ENCODE measurements around the gene SPPL2C. TPM values are rescaled to one million over a fixed set of nuclear protein-coding genes. Genes with fewer than 3 reads are reported as not detected.
A peak's percentile ranks its signal among the peaks of the same experiment; 100 is the strongest.

Gene SPPL2C
- total and polyA plus RNA-seq, 2 of the 8 experiments (the other 6 are each of a cell fraction or from before 2014, with no cell fraction given), result not detected

GRCh38 chr17:45894022-45894784 is 49.5 kb downstream of the SPPL2C start, which contains the start of gene MAPT (continued):
- no peak for TF ChIP-seq MAFK (IDR thresholded peaks at IDR 0.05; ENCODE audit: low read depth, low read length)
- TF ChIP-seq GABPA (IDR thresholded peaks at IDR 0.05; ENCODE audit: borderline replicate concordance, insufficient read depth, low read length), result no peak
- peak; percentile 42 for TF ChIP-seq NRF1 (IDR thresholded peaks at IDR 0.05; ENCODE audit: low read depth, low read length)
- TF ChIP-seq RXRA (IDR thresholded peaks at IDR 0.05; ENCODE audit: insufficient read depth, low read depth, low read length), result no peak
- peak; percentile 84 to 90 (median 87) for TF ChIP-seq CTCF (IDR thresholded peaks at IDR 0.05; ENCODE audit: control extremely low read depth in 1 of 3, insufficient read depth in 1 of 3, low read depth in 1 of 3, low read length in 3 of 3)
- TF ChIP-seq JUN (IDR thresholded peaks at IDR 0.05; ENCODE audit: low read depth, low read length), result no peak
- TF ChIP-seq RFX5 (IDR thresholded peaks at IDR 0.05; ENCODE audit: borderline replicate concordance, low read depth, low read length), result no peak
- TF ChIP-seq E2F6 (IDR thresholded peaks at IDR 0.05), result peak; percentile 98
- no peak for TF ChIP-seq HDAC6 (IDR thresholded peaks at IDR 0.05; ENCODE audit: low read depth, low read length)
- no peak for TF ChIP-seq EZH2 (IDR thresholded peaks at IDR 0.05; ENCODE audit: low read depth, low read length, severe bottlenecking)
- no peak for TF ChIP-seq SRF (IDR thresholded peaks at IDR 0.05; ENCODE audit: low read depth, low read length)
- no peak for TF ChIP-seq SAP30 (IDR thresholded peaks at IDR 0.05; ENCODE audit: insufficient read depth, insufficient replicate concordance, low read length)
- TF ChIP-seq BCL11A (IDR thresholded peaks at IDR 0.05; ENCODE audit: low read depth in 2 of 2, low read length in 2 of 2), result no peak
- TF ChIP-seq TBP (IDR thresholded peaks at IDR 0.05; ENCODE audit: low read depth, low read length), result no peak; the same call in 1 of the 2 replicates
- no peak for TF ChIP-seq ATF2 (IDR thresholded peaks at IDR 0.05; ENCODE audit: low read length)
- TF ChIP-seq TEAD4 (IDR thresholded peaks at IDR 0.05; ENCODE audit: low read depth, low read length), result peak; percentile 37; the same call in 1 of the 2 replicates
- no peak for TF ChIP-seq CHD1 (IDR thresholded peaks at IDR 0.05; ENCODE audit: low read depth, low read length)
- TF ChIP-seq CBX8 (IDR thresholded peaks at IDR 0.05; ENCODE audit: borderline replicate concordance, low read depth, low read length), result no peak

Measured in H1 (cell line).